ENCODE measurements around the gene KLHL14.
"Not testable (repeated sequence)": the region's sequence is repeated elsewhere in the genome, so short reads cannot be mapped to it uniquely, and the experiment has no call there.

The KLHL14 gene

GRCh38 chr18:32669549-32670165, 103.2 kb downstream of the KLHL14 start:
- Histone ChIP-seq H3K27me3 (replicated peaks; ENCODE audit: control insufficient read depth, insufficient read depth, low read length, poor library complexity, severe bottlenecking) (no peaks in the 10 kb centered on the region), H3K9me3 (ENCODE audit: control insufficient read depth, low read length) (no peaks in the 10 kb centered on the region), H3K4me1 (ENCODE audit: control insufficient read depth, insufficient read depth, low read length, poor library complexity, severe bottlenecking) (no peaks in the 10 kb centered on the region), H3K4me3 (ENCODE audit: insufficient read depth, low read depth, low read length, poor library complexity, severe bottlenecking) (no peak overlapping the region), H3K36me3 (ENCODE audit: control insufficient read depth, insufficient read depth, low read length) (no peaks in the 10 kb centered on the region), H3K27ac (ENCODE audit: insufficient read depth, low read length, poor library complexity, severe bottlenecking) (no peak overlapping the region)
- DNase-seq, result no peak

- no peaks in the 10 kb centered on the region for H3K36me3 ChIP-seq (ENCODE audit: control insufficient read depth, insufficient read depth, low read length)
- no peak overlapping the region for H3K27ac ChIP-seq (ENCODE audit: insufficient read depth, low read length, poor library complexity, severe bottlenecking)
- H3K27me3 ChIP-seq (replicated peaks; ENCODE audit: control insufficient read depth, insufficient read depth, low read length, poor library complexity, severe bottlenecking), result no peaks in the 10 kb centered on the region
- no peaks in the 10 kb centered on the region for H3K9me3 ChIP-seq (ENCODE audit: control insufficient read depth, low read length)
- no peak overlapping the region for H3K4me3 ChIP-seq (ENCODE audit: insufficient read depth, low read depth, low read length, poor library complexity, severe bottlenecking)
- no peak for DNase-seq
- H3K4me1 ChIP-seq (ENCODE audit: control insufficient read depth, insufficient read depth, low read length, poor library complexity, severe bottlenecking), result no peaks in the 10 kb centered on the region
These were observed 103.9 kb downstream of the KLHL14 start for GRCh38 chr18:32668956-32669355.

GRCh38 chr18:32661486-32662299, 111.1 kb downstream of the KLHL14 start:
- H3K9me3 ChIP-seq (ENCODE audit: control insufficient read depth, low read length), result no peaks in the 10 kb centered on the region
- H3K36me3 ChIP-seq (ENCODE audit: control insufficient read depth, insufficient read depth, low read length), result no peaks in the 10 kb centered on the region
- no peak for DNase-seq
- no peaks in the 10 kb centered on the region for H3K27me3 ChIP-seq (replicated peaks; ENCODE audit: control insufficient read depth, insufficient read depth, low read length, poor library complexity, severe bottlenecking)
- no peaks in the 10 kb centered on the region for H3K4me1 ChIP-seq (ENCODE audit: control insufficient read depth, insufficient read depth, low read length, poor library complexity, severe bottlenecking)
- no peak overlapping the region for H3K27ac ChIP-seq (ENCODE audit: insufficient read depth, low read length, poor library complexity, severe bottlenecking)
- no peak overlapping the region for H3K4me3 ChIP-seq (ENCODE audit: insufficient read depth, low read depth, low read length, poor library complexity, severe bottlenecking)

- not testable (repeated sequence) for DNase-seq
These were observed 118.3 kb downstream of the KLHL14 start for GRCh38 chr18:32654507-32654906.

GRCh38 chr18:32637659-32638058, 135.2 kb downstream of the KLHL14 start:
- not testable (repeated sequence) for DNase-seq; H3K27ac ChIP-seq (ENCODE audit: insufficient read depth, low read length, poor library complexity, severe bottlenecking); H3K4me1 ChIP-seq (ENCODE audit: control insufficient read depth, insufficient read depth, low read length, poor library complexity, severe bottlenecking); H3K9me3 ChIP-seq (ENCODE audit: control insufficient read depth, low read length); H3K36me3 ChIP-seq (ENCODE audit: control insufficient read depth, insufficient read depth, low read length); H3K4me3 ChIP-seq (ENCODE audit: insufficient read depth, low read depth, low read length, poor library complexity, severe bottlenecking); H3K27me3 ChIP-seq (replicated peaks; ENCODE audit: control insufficient read depth, insufficient read depth, low read length, poor library complexity, severe bottlenecking)

More at GRCh38 chr18:32654507-32654906, 118.3 kb downstream of the KLHL14 start:
- not testable (repeated sequence) for H3K4me1 ChIP-seq (ENCODE audit: control insufficient read depth, insufficient read depth, low read length, poor library complexity, severe bottlenecking); H3K36me3 ChIP-seq (ENCODE audit: control insufficient read depth, insufficient read depth, low read length); H3K27ac ChIP-seq (ENCODE audit: insufficient read depth, low read length, poor library complexity, severe bottlenecking); H3K9me3 ChIP-seq (ENCODE audit: control insufficient read depth, low read length); H3K27me3 ChIP-seq (replicated peaks; ENCODE audit: control insufficient read depth, insufficient read depth, low read length, poor library complexity, severe bottlenecking); H3K4me3 ChIP-seq (ENCODE audit: insufficient read depth, low read depth, low read length, poor library complexity, severe bottlenecking)

GRCh38 chr18:32637226-32637625, 135.6 kb downstream of the KLHL14 start:
- Histone ChIP-seq H3K4me1 (ENCODE audit: control insufficient read depth, insufficient read depth, low read length, poor library complexity, severe bottlenecking) (no peaks in the 10 kb centered on the region), H3K27ac (ENCODE audit: insufficient read depth, low read length, poor library complexity, severe bottlenecking) (no peak overlapping the region), H3K36me3 (ENCODE audit: control insufficient read depth, insufficient read depth, low read length) (no peaks in the 10 kb centered on the region), H3K27me3 (replicated peaks; ENCODE audit: control insufficient read depth, insufficient read depth, low read length, poor library complexity, severe bottlenecking) (no peaks in the 10 kb centered on the region), H3K9me3 (ENCODE audit: control insufficient read depth, low read length) (no peaks in the 10 kb centered on the region), H3K4me3 (ENCODE audit: insufficient read depth, low read depth, low read length, poor library complexity, severe bottlenecking) (no peak overlapping the region)
- DNase-seq, result no peak

- Histone ChIP-seq H3K27me3 (replicated peaks; ENCODE audit: control insufficient read depth, insufficient read depth, low read length, poor library complexity, severe bottlenecking) (no peaks in the 10 kb centered on the region), H3K4me3 (ENCODE audit: insufficient read depth, low read depth, low read length, poor library complexity, severe bottlenecking) (no peak overlapping the region), H3K36me3 (ENCODE audit: control insufficient read depth, insufficient read depth, low read length) (no peaks in the 10 kb centered on the region), H3K27ac (ENCODE audit: insufficient read depth, low read length, poor library complexity, severe bottlenecking) (no peak overlapping the region), H3K4me1 (ENCODE audit: control insufficient read depth, insufficient read depth, low read length, poor library complexity, severe bottlenecking) (no peaks in the 10 kb centered on the region), H3K9me3 (ENCODE audit: control insufficient read depth, low read length) (no peaks in the 10 kb centered on the region)
- no peak for DNase-seq
These were observed 137.9 kb downstream of the KLHL14 start for GRCh38 chr18:32634876-32635431.

- DNase-seq, result no peak
- H3K4me3 ChIP-seq (ENCODE audit: insufficient read depth, low read depth, low read length, poor library complexity, severe bottlenecking), result no peak overlapping the region
- H3K27ac ChIP-seq (ENCODE audit: insufficient read depth, low read length, poor library complexity, severe bottlenecking), result no peak overlapping the region
These were observed 142.7 kb downstream of the KLHL14 start for GRCh38 chr18:32629981-32630700.

GRCh38 chr18:32629292-32629691, 143.5 kb downstream of the KLHL14 start:
- Histone ChIP-seq H3K36me3 (ENCODE audit: control insufficient read depth, insufficient read depth, low read length) (no peaks in the 10 kb centered on the region), H3K27me3 (replicated peaks; ENCODE audit: control insufficient read depth, insufficient read depth, low read length, poor library complexity, severe bottlenecking) (no peaks in the 10 kb centered on the region), H3K4me1 (ENCODE audit: control insufficient read depth, insufficient read depth, low read length, poor library complexity, severe bottlenecking) (no peaks in the 10 kb centered on the region), H3K9me3 (ENCODE audit: control insufficient read depth, low read length) (no peaks in the 10 kb centered on the region), H3K4me3 (ENCODE audit: insufficient read depth, low read depth, low read length, poor library complexity, severe bottlenecking) (no peak overlapping the region), H3K27ac (ENCODE audit: insufficient read depth, low read length, poor library complexity, severe bottlenecking) (no peak overlapping the region)
- no peak for DNase-seq

More at GRCh38 chr18:32629981-32630700, 142.7 kb downstream of the KLHL14 start:
- Histone ChIP-seq H3K9me3 (ENCODE audit: control insufficient read depth, low read length) (no peaks in the 10 kb centered on the region), H3K36me3 (ENCODE audit: control insufficient read depth, insufficient read depth, low read length) (no peaks in the 10 kb centered on the region), H3K27me3 (replicated peaks; ENCODE audit: control insufficient read depth, insufficient read depth, low read length, poor library complexity, severe bottlenecking) (no peaks in the 10 kb centered on the region), H3K4me1 (ENCODE audit: control insufficient read depth, insufficient read depth, low read length, poor library complexity, severe bottlenecking) (no peaks in the 10 kb centered on the region)
